T-helper 22 cell (primary cell): ENCODE measurements around the gene CHRNB1.
A peak's percentile ranks its signal among the peaks of the same experiment; 100 is the strongest.

Source experiments
- DNase-seq: peaks from one replicate; pipeline ENCODE4 v3.0.0-alpha.2; 2020; ENCODE audit warnings: low read depth

Gene CHRNB1

DNA sequence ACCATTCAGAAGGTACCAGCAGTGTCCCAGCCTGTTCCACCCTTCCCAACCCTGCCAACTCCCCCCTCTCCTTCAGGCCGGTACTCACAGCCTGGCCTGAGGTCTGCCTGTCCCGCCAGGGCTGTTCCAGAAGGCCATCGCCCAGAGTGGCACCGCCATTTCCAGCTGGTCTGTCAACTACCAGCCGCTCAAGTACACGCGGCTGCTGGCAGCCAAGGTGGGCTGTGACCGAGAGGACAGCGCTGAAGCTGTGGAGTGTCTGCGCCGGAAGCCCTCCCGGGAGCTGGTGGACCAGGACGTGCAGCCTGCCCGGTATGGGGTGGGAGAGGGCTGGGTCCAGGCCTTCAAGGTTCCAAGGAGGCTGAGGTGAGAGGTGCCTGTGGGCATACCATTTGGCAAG, 30.0 kb upstream of the CHRNB1 start:
- no peak for DNase-seq

DNA sequence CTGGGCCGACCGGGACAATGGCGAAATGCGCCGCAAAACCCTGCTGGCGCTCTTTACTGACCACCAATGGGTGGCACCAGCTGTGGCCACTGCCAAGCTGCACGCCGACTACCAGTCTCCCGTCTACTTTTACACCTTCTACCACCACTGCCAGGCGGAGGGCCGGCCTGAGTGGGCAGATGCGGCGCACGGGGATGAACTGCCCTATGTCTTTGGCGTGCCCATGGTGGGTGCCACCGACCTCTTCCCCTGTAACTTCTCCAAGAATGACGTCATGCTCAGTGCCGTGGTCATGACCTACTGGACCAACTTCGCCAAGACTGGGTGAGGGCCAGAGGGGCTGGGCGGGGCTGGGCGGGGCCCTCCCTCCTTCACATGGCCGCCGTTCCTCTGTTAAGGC, 29.1 kb upstream of the CHRNB1 start:
- DNase-seq, result no peak

DNA sequence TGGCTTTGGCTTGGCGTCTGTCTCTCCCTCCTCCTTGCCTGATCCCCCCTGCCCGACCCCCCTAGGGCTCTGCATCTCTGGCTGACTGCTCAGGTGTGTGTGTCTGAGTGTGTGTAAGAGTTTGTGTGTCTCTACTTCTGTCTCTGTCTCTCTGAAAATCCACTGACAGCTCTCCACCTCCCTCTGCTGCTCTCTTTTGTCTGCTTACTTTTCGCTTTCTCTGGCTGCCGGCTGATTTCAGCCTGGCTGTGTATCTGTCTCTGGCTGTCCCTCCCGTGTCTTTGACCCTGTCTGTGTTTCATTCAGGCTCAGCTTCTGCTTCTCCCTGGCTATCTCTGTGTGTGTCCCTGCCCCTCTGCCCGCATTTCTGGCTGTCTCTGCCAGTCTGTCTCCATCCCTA, 28.5 kb upstream of the CHRNB1 start:
- DNase-seq, result no peak

DNA sequence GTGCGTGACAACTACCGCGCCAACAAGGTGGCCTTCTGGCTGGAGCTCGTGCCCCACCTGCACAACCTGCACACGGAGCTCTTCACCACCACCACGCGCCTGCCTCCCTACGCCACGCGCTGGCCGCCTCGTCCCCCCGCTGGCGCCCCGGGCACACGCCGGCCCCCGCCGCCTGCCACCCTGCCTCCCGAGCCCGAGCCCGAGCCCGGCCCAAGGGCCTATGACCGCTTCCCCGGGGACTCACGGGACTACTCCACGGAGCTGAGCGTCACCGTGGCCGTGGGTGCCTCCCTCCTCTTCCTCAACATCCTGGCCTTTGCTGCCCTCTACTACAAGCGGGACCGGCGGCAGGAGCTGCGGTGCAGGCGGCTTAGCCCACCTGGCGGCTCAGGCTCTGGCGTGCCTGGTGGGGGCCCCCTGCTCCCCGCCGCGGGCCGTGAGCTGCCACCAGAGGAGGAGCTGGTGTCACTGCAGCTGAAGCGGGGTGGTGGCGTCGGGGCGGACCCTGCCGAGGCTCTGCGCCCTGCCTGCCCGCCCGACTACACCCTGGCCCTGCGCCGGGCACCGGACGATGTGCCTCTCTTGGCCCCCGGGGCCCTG, 27.7 kb upstream of the CHRNB1 start:
- no peak for DNase-seq

DNA sequence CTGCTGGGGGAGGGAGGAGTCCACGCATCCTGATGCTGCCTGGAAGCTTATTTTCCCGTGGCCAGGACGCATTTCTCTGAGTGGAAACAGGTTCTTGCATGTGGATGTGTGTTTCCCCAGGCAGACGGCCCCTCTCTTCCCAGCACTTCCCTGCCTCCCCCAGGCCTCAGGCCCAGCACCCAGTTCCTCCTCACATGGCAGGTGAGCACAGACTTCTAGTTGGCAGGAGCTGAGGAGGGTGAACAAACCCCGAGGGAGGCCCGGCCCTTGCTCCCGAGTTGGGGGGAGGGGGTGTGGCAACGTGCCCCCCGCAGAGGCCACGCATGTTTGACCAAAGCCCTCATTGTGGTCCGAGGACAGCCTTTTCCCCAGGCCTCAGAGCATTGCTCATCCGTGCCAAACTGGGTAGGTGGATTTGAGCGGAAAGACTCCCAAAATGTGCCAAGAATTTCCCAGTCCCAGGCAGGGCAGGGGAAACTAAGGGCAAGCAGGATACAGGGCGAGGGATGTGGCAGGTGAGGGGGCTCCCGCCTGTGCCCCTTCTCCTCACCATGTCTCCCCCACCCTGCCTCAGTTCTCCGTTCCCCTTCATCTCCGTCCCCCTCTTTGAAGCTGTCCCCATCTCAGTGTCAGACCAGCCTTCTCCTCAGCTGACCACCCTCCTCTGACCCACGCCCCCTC, 26.2 kb upstream of the CHRNB1 start:
- DNase-seq, result no peak

DNA sequence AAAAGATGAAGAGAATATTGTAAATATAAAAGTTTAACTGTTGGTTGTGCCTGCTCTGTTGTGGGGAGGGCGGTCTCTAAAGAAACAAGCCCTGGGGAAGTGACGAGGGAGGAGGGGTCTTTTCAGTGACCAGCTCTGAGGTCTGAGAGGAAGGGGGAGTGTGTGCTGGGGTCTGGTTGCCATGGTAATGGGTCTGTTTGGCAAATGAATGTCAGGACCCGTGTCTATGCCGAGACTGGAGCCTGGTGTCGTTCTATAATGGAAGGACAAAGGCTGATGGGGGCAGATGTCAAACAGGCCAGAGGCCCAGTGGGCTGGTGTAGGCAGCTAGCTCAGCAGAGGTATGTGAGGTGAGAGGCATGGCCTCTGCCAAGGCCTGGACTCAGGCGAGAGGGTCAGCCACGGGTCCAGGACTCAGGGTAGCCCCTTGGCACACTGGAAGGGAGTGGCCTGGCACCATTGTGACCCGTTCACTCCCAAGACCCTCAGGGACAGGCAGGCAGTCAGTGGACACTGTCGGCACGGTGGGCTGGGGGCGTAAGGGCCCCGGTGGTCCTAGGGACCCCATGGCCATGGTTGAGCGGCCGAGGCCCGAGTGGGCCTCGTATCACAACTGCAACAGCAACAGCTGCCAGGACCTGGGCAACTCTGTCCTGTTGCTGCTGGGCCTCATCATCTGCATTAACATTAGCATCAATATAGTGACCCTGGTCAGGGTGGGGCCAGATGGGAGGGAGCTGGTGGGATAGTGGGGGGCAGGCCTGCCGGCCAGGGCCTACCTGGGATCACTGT, 24.8 kb upstream of the CHRNB1 start, which contains the start of gene SPEM1:
SPEM1 (plus strand) TSS at position 506 of the 792 bp plus-strand sequence; CDS start at position 567, 61 bp downstream.
- DNase-seq, result no peak

DNA sequence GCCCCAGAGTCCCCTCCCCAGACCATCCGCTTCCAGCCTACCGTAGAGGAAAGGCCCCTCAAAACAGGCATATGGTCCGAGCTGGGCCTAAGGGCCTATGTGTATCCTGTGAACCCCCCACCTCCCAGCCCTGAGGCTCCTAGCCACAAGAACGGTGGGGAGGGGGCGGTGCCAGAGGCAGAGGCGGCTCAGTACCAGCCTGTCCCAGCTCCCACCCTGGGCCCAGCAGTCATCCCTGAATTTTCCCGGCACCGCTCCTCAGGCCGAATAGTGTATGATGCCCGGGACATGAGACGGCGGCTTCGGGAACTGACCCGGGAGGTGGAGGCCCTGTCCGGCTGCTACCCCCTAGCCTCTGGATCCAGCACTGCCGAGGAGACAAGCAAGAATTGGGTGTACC, 23.7 kb upstream of the CHRNB1 start:
- DNase-seq, result no peak

DNA sequence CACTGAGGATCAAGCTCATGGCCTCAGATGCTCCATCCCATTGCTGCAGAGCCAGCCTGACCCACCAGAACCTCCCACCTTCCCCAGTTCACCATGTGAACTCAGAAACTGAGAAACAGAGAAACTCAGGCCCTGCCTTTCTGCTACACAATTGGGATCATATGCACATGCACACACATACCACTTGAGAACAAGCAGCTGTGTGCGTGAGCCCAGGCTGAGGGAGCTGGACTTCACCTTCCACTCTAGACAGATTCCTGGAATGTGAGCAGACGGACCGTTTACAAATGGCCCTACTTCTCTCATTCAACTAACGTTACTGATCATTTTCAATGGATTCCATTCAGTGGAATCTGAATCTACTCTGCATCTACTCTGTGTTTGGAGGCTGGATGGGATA, 21.2 kb upstream of the CHRNB1 start:
- DNase-seq, result no peak

DNA sequence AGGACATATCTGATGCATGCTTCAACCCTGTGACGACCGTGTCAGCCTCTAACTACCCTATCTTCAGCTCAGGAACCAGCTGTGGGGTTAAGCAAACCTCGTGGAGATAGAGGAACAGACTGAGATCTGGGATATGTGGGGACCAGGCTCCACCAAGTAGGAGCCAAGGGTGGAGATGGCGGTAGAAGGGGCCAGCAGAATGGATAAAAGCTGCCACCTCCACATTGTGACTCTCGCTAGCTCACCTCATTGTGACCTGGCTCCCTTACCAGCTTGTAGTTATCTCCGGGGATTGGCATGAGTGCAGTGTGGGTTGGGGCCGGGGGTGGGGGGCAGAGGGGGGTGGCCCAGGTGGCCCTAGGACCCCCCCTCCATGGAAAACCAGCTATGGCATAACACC, 19.5 kb upstream of the CHRNB1 start, which contains the start of gene SPEM2:
SPEM2 (plus strand) TSS at position 301 of the 400 bp plus-strand sequence; CDS start at position 374, 73 bp downstream.
- DNase-seq, result no peak

DNA sequence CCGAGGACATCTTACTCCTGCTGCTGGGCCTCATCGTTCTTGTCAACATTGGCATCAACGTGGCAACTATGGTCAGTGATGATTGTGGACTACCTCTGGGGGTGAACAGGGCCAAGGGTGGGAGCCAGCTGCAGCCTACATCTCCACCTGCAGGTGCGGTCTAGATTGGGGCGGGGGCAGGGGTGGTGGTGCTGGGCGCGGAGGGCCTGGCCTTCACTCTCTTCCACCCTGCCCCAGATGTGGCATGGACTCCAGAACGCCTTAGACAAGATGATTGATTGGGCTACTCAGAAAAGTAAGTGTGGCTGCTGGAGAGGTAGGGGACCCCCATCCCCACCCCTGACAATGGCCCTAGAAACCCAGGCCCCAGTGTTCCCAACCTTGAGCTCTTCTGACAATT, 19.1 kb upstream of the CHRNB1 start:
- no peak for DNase-seq

DNA sequence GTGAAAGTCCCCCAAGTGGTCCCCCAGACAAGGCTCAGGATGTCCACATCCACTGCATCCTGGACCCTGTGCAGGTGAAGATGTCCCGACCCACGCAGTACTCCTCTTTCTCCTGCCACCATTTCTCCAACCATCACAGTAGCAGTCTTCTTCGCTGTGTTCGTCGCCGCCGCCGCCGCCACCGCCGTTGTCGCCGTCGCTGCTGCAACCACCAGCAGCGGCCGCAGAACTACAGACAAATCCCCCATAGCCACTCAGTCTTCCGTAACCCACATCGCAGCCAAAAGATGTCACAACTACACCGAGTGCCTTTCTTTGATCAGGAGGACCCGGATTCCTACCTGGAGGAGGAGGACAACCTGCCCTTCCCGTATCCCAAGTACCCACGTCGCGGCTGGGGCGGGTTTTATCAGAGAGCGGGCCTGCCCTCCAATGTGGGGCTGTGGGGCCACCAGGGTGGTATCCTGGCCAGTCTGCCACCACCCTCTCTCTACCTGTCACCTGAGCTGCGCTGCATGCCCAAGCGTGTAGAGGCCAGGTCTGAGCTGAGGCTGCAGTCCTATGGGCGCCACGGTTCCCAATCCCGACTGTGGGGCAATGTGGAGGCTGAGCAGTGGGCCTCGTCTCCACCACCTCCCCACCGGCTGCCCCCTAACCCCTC, 18.5 kb upstream of the CHRNB1 start:
- DNase-seq, result no peak

DNA sequence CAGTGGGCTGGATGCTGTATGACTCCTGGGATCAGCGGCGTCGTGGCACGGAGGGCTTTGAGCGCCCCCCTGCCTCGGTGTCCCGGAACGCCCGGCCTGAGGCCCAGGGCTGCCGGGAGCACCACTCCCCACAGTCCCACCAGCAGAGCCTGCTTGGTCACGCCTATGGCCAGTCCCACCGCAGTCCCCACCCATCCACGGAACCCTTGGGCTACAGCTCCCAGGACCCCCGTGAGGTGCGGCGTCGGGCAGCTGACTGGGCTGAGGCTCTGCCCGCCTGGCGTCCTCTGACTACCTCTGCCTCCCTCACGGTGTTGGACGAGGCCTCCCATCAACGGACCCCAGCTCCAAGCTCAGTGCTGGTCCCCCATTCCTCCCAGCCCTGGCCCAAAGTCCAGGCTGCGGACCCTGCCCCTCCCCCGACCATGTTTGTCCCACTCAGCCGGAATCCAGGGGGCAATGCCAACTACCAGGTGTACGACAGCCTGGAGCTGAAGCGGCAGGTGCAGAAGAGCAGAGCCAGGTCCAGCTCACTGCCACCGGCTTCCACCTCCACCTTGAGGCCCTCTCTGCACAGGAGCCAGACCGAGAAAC, 17.9 kb upstream of the CHRNB1 start:
- DNase-seq, result no peak

DNA sequence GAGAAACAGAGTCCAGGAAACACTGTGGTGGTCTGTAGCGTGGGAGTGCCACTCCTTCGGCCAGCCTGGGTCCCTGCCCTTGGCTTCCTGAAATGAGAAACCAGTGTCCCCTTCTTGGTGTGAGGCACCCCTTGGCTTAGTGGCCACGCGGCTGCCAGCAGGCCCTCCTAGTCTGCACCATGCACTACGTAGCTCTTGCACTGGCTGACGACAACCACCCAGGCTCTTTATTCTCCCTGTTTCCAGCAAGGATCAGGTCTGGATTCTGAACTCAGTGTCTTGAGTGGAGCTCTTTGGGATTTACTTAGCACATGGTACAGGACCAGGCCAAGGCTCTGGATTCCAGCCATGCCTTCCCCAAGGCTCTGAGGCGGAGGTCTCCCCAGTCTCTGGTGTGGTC, 17.3 kb upstream of the CHRNB1 start:
- no peak for DNase-seq

DNA sequence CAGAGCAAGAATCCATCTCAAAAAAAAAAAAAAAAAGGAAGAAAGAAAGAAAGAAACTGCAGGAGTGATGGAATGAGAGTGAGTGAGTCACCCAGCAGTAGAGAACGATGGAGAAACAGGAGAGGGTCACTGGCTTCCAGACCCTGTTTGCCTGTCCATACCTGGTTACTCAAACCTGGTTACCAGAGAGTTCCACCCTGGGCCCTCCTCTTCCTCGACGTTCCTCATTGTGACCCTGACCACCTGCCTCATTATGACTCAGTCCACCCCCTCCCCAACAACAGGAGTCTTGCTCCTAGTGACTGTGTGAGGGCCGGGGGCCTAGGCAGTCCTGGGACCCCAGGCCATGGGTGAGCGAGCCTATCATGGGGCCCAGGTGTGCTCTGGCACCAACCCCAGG, 16.3 kb upstream of the CHRNB1 start, which contains the start of gene SPEM3:
SPEM3 (plus strand) TSS at position 301 of the 400 bp plus-strand sequence; CDS start at position 347, 46 bp downstream.
- DNase-seq, result no peak

DNA sequence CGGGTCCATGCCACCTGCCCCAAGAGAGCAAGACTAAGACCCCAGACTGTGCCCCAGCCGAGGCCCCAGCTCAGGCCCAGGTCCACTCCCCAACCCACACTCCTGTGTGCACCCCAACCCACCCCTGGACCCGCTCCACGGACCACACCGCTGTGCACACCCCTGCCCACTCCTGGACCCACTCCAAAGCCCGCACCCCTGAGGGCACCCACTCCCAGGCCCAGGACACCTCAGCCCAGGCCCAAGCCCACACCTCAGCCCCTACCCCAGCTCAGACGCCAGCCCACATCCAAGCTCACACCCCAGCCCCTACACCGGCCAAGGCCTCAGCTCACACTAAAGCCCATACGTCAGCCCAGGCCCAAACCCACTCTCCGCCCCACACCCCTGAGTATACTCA, 15.1 kb upstream of the CHRNB1 start:
- no peak for DNase-seq

DNA sequence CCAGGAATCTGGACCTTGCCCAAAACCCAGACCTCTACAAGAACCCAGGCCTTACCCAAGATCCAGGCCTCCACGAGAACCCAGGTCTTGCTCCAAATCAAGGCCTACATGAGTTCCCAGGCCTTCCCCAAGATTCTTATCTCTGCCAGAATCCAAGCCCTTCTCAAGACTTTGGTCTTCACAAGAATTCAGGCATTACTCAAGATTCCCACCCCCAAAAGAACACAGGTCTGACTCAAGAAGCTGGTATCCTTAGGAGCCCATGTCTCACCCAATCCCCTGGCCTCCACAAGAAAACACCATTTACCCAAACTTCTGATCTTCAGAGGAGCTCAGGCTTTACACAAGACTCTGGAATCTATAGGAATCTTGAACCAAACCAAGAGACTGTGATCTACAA, 13.6 kb upstream of the CHRNB1 start:
- DNase-seq, result no peak

DNA sequence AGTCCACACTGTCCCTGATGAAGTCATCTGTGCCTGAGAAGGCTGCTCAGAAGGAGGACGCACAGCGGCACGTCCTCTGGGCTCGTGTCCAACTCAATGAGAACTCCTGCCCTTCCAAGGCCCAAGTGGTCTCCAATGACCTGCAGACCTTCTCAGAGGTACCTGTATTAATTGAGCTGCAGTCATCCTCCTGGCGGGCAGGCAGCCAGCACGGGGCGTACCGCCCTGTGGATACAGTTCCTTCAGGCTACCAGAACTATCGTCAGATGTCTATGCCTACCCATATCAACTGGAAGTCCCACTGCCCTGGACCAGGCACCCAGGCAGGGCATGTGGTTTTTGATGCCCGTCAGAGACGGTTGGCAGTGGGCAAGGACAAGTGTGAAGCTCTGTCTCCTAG, 12.6 kb upstream of the CHRNB1 start:
- no peak for DNase-seq

DNA sequence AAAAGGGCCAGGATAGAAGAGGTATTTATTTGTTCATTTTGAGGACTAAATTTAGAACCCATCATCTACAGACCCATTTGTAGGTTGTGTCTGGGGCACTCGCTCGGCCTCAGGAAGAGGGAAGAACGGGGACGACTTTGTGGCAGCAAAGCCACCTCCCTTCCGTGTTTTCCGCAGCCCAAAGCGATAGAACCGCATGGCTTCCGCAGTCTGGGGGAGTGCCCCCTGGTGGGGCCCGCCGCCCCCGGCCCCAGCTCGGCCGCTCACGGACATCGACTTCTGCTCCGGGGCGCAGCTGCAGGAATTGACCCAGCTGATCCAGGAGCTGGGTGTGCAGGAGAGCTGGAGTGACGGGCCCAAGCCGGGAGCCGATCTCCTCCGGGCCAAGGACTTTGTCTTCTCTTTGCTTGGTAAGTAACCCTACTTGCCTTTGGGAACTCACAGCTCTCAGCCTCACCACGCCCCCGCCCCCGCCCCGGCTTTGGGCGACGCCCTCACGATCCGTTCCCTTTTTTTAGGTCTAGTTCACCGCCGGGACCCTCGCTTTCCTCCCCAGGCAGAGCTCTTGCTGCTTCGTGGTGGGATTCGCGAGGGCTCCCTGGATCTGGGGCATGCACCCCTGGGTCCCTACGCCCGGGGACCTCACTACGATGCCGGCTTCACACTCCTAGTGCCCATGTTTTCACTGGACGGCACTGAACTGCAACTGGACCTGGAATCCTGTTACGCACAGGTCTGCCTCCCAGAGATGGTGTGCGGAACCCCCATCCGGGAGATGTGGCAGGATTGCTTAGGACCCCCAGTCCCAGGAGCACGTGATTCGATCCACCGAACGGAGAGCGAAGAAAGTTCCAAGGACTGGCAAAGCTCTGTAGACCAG, 8.9 kb upstream of the CHRNB1 start:
- DNase-seq, result peak; percentile 47

DNA sequence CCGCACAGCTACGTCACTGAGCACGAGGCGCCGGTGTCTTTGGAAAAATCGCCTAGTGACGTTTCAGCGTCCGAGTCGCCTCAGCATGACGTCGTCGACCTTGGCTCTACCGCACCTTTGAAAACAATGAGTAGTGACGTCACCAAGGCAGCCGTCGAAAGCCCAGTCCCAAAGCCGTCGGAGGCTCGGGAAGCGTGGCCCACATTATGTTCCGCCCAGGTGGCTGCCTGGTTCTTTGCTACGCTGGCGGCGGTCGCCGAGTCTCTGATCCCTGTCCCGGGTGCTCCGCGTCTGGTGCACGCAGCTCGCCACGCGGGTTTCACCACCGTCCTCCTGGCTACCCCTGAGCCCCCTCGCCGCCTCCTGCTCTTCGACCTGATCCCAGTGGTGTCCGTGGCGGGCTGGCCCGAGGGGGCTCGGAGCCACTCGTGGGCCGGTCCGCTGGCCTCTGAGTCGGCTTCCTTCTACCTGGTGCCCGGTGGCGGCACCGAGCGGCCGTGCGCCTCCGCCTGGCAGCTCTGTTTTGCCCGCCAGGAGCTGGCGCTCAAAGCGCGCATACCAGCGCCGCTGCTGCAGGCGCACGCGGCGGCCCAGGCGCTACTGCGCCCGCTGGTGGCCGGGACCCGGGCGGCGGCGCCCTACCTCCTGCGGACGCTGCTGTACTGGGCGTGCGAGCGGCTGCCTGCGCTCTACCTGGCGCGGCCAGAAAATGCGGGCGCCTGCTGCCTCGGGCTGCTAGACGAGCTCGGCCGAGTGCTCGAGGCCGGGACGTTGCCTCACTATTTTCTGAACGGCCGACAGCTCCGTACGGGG, 8.1 kb upstream of the CHRNB1 start:
- peak; percentile 59 for DNase-seq

DNA sequence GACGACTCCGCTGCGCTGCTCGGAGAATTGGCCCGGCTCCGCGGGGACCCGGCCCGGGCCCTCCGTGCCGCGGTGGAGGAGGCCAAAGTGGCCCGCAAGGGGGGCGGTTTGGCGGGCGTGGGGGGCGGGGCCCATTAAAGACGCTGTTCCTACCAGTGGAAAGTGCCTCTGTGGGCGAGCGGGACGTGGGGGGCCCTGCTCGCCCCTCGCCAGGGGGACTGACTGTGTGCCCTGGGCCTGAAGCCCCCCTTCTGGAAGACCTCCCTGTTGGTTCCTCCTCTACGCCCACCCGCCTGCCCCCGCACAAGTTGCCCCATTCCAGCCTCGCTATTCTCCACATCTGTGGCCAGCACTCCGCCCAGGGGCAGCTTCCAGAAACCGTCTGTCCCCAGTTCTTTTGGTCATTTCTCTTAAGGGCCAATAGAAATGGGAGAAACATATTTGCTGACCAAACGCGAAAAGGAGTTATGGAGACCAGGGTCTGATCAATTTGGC, 7.4 kb upstream of the CHRNB1 start:
- no peak for DNase-seq
